IMR-90 (cell line): ENCODE results near the gene HMGN4. TPM values are rescaled to one million over a fixed set of nuclear protein-coding genes. Genes with fewer than 3 reads are reported as not detected.

Experiments
- ATAC-seq: fragments of 200-7000 bp; cut with Tn5 transposase; 2 replicates; pipeline ENCODE4 v1.9.1; 2020; ENCODE audit warnings: low read depth, mild to moderate bottlenecking, moderate library complexity
- BruUV-seq: library from RNA; stranded (reverse); fragments of 400-500 nt; replicated peaks from 2 replicates; lab custom pipeline; 2021; lab: Mats Ljungman, UMichigan
- CTCF ChIA-PET: fragments of 300-600 bp; formaldehyde crosslinking; extraction: SDS; loops from one replicate; lab custom pipeline; 2021; ENCODE audit warnings: antibody characterized with exemption; lab: Yijun Ruan, JAX
- POLR2A ChIA-PET: fragments of 300-600 bp; sonication (Branson Sonifier 250); formaldehyde crosslinking; loops from one replicate; lab custom pipeline; 2022; ENCODE audit warnings: antibody characterized with exemption; ENCODE audit not compliant: unreplicated experiment; lab: Charles Lee
- DNase-seq: peaks from one replicate; pipeline ENCODE4 v3.0.0; 2013
- H2AFZ ChIP-seq: replicated peaks from 2 replicates; pipeline ENCODE3; 2013; ENCODE audit warnings: low read length, mild to moderate bottlenecking; ENCODE audit not compliant: poor library complexity
- H2AK5ac ChIP-seq: 2 replicates; pipeline ENCODE4 v1.6.1; 2013; ENCODE audit warnings: low read depth, low read length, inconsistent platforms
- H2AK9ac ChIP-seq: replicated peaks from 2 replicates; pipeline ENCODE3; 2013; ENCODE audit warnings: mild to moderate bottlenecking, low read depth, low read length, moderate library complexity; ENCODE audit not compliant: poor library complexity
- H2BK120ac ChIP-seq: 2 replicates; pipeline ENCODE4 v1.6.1; 2013; ENCODE audit warnings: low read depth, low read length, inconsistent platforms
- H2BK15ac ChIP-seq: 3 replicates; pipeline ENCODE4 v1.6.1; 2013; ENCODE audit warnings: low read depth, low read length, inconsistent platforms
- H2BK20ac ChIP-seq: 2 replicates; pipeline ENCODE4 v1.6.1; 2013; ENCODE audit warnings: low read depth, mild to moderate bottlenecking, inconsistent platforms, low read length, moderate library complexity
- H2BK5ac ChIP-seq: 2 replicates; pipeline ENCODE4 v1.6.1; 2013; ENCODE audit warnings: mild to moderate bottlenecking, low read depth, low read length, inconsistent platforms; ENCODE audit not compliant: poor library complexity, severe bottlenecking
- H3K14ac ChIP-seq: replicated peaks from 2 replicates; pipeline ENCODE4 v1.6.1; 2013; ENCODE audit warnings: low read depth, low read length, inconsistent platforms
- H3K18ac ChIP-seq: 2 replicates; pipeline ENCODE4 v1.6.1; 2013; ENCODE audit warnings: low read depth, low read length, control low read depth
- H3K23ac ChIP-seq: 2 replicates; pipeline ENCODE4 v1.6.1; 2013; ENCODE audit warnings: low read depth, low read length, inconsistent platforms
- H3K27ac ChIP-seq: 2 replicates; pipeline ENCODE4 v1.5.1; 2013; ENCODE audit warnings: mild to moderate bottlenecking, control low read depth, low read length; ENCODE audit not compliant: insufficient read depth
- H3K27me3 ChIP-seq: 2 replicates; pipeline ENCODE4 v1.6.1; 2013; ENCODE audit warnings: low read length; ENCODE audit not compliant: control insufficient read depth, insufficient read depth
- H3K36me3 ChIP-seq: 2 replicates; pipeline ENCODE4 v1.6.1; 2013; ENCODE audit warnings: low read length, mixed read lengths; ENCODE audit not compliant: control insufficient read depth, insufficient read depth
- H3K4ac ChIP-seq: 2 replicates; pipeline ENCODE4 v1.6.1; 2013; ENCODE audit warnings: low read depth, low read length, inconsistent platforms
- H3K4me1 ChIP-seq: 2 replicates; pipeline ENCODE4 v1.6.1; 2013; ENCODE audit warnings: low read length, mixed read lengths; ENCODE audit not compliant: control insufficient read depth, insufficient read depth
- H3K4me2 ChIP-seq: 2 replicates; pipeline ENCODE4 v1.6.1; 2013; ENCODE audit warnings: low read depth, mild to moderate bottlenecking, control low read depth, low read length, moderate library complexity
- H3K4me3 ChIP-seq: 2 replicates; pipeline ENCODE4 v1.5.1; 2013; ENCODE audit warnings: low read depth, mild to moderate bottlenecking, control low read depth, low read length, moderate library complexity; ENCODE audit not compliant: insufficient read depth
- H3K56ac ChIP-seq: 2 replicates; pipeline ENCODE4 v1.6.1; 2013; ENCODE audit warnings: low read length, inconsistent platforms; ENCODE audit not compliant: insufficient read depth; ENCODE audit errors: extremely low read depth
- H3K79me1 ChIP-seq, 2 experiments: 2 replicates each; pipeline ENCODE4 v1.6.1; 2013; ENCODE audit warnings: low read length in 2 of 2, inconsistent platforms in 1 of 2, low read depth in 1 of 2
- H3K9ac ChIP-seq: 2 replicates; pipeline ENCODE4 v1.6.1; 2013; ENCODE audit warnings: low read depth, low read length, control low read depth
- H3K9me1 ChIP-seq: 2 replicates; pipeline ENCODE4 v1.6.1; 2013; ENCODE audit warnings: low read length, inconsistent platforms; ENCODE audit not compliant: insufficient read depth
- H3K9me3 ChIP-seq: 2 replicates; pipeline ENCODE4 v1.6.1; 2013; ENCODE audit warnings: low read length; ENCODE audit not compliant: control insufficient read depth, insufficient read depth
- H4K20me1 ChIP-seq: 2 replicates; pipeline ENCODE4 v1.6.1; 2013; ENCODE audit warnings: low read length, inconsistent platforms; ENCODE audit not compliant: insufficient read depth
- H4K5ac ChIP-seq: 2 replicates; pipeline ENCODE4 v1.6.1; 2013; ENCODE audit warnings: mild to moderate bottlenecking, low read depth, low read length, control low read depth
- H4K8ac ChIP-seq, 2 experiments: 2 replicates each; pipeline ENCODE4 v1.6.1; 2013; ENCODE audit warnings: low read depth in 2 of 2, low read length in 2 of 2, control low read depth in 1 of 2, inconsistent platforms in 1 of 2
- H4K91ac ChIP-seq: 2 replicates; pipeline ENCODE4 v1.6.1; 2013; ENCODE audit warnings: low read depth, low read length, inconsistent platforms; ENCODE audit not compliant: insufficient read depth
- MAFK ChIP-seq: IDR thresholded peaks from 2 replicates; pipeline ENCODE4 v1.6.1; 2012; ENCODE audit warnings: low read depth, low read length, improper control_type of control experiment
- NFE2L2 ChIP-seq: fragments of 150-350 bp; IDR thresholded peaks from 2 replicates; pipeline ENCODE4 v1.6.1; 2016; ENCODE audit warnings: low read depth, mild to moderate bottlenecking, low read length
- SMC3 ChIP-seq: fragments of 150-350 bp; IDR thresholded peaks from 2 replicates; pipeline ENCODE4 v1.6.1; 2016; ENCODE audit warnings: low read depth, mild to moderate bottlenecking, antibody characterized with exemption, low read length, moderate library complexity
- WGBS, 2 experiments: methylation state at CpG; one replicate each; pipeline versions ENCODE4 v1.1.5 to v1.1.7; 2013; ENCODE audit warnings: missing lambda C conversion rate in 2 of 2; ENCODE audit not compliant: insufficient read length in 1 of 2; ENCODE audit errors: extremely low coverage in 2 of 2; 5-methylcytosine and 5-hydroxymethylcytosine counted together
- dilution Hi-C: fragments of 300-500 bp; cut with HindIII; formaldehyde crosslinking; loops from one replicate; pipeline ENCODE4 v1.14.3; 2018; ENCODE audit warnings: low sequenced_read_pairs; ENCODE audit not compliant: unreplicated experiment
- in situ Hi-C: fragments of 300-500 bp; cut with MboI; formaldehyde crosslinking; loops from 3 replicates; pipeline ENCODE4 v1.14.3; 2019; ENCODE audit warnings: low sequenced_read_pairs, inconsistent platforms, mixed read lengths
- intact Hi-C: fragments of 100-400 bp; cut with micrococcal nuclease; formaldehyde crosslinking; loops from 2 replicates; pipeline ENCODE4 v1.10.0; 2022
- polyA plus RNA-seq, 3 experiments: library from polyadenylated mRNA; depleted of rRNA; stranded (reverse); fragments of >200 nt; gene quantifications; 2 replicates each; pipeline ENCODE4 v1.2.3, GENCODE V29; 2012; ENCODE audit warnings: low replicate concordance in 1 of 3
- total RNA-seq: library from RNA; depleted of rRNA; stranded (reverse); fragments of >200 nt; gene quantifications from 2 replicates; pipeline ENCODE4 v1.2.3, GENCODE V29; 2012
- TF ChIP-seq, protein P1 (sequence below): fragments of 150-350 bp; IDR thresholded peaks from 2 replicates; pipeline ENCODE4 v1.6.1; 2017; ENCODE audit warnings: mild to moderate bottlenecking, antibody characterized with exemption, low read length, low read depth

Gene HMGN4
- total and polyA plus RNA-seq, 2 of the 4 experiments (the other 2 are of a cell fraction): 46.4 to 50.2 TPM

- dilution Hi-C loops: no loop called here
- H2AK9ac ChIP-seq: no peak overlapping the region
- no peak overlapping the region for H3K18ac ChIP-seq
- peaks cover 0 to 7% of the 10 kb centered on the region in 2 experiments; a peak in 2 of 4 replicates for H3K79me1 ChIP-seq
- peaks cover 5% of the 10 kb centered on the region; the same call in 1 of the 2 replicates for H3K4me1 ChIP-seq
- no peaks in the 10 kb centered on the region for H3K27me3 ChIP-seq
- ATAC-seq (no peak), DNase-seq (no peak)
- no peak overlapping the region for H4K91ac ChIP-seq
- no peak overlapping the region for H3K14ac ChIP-seq
- in situ Hi-C loops: no loop called here
- H2BK15ac ChIP-seq: no peak overlapping the region
- WGBS, 2 experiments: no CpG with 5 or more reads among the region's 7 CpGs
- intact Hi-C loops: loop anchor here (5.0 kb wide), 3 partner anchors 32 to 103 kb away; no protein-coding TSS in a partner anchor
- no peak overlapping the region for H3K27ac ChIP-seq
- no peaks in the 10 kb centered on the region for H3K9me3 ChIP-seq
- H4K8ac ChIP-seq: no peak overlapping the region
- H3K4ac ChIP-seq: no peak overlapping the region
- TF ChIP-seq MAFK (no peak), SMC3 (no peak), NFE2L2 (no peak)
- TF ChIP-seq, protein P1, sequence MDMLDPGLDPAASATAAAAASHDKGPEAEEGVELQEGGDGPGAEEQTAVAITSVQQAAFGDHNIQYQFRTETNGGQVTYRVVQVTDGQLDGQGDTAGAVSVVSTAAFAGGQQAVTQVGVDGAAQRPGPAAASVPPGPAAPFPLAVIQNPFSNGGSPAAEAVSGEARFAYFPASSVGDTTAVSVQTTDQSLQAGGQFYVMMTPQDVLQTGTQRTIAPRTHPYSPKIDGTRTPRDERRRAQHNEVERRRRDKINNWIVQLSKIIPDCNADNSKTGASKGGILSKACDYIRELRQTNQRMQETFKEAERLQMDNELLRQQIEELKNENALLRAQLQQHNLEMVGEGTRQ: no peak
- no peak overlapping the region for H2AFZ ChIP-seq
- no peak overlapping the region for H4K5ac ChIP-seq
- POLR2A ChIA-PET: no interaction called here
- no peak overlapping the region for H3K56ac ChIP-seq
- no peak overlapping the region for H3K4me3 ChIP-seq
- no peaks in the 10 kb centered on the region for H3K36me3 ChIP-seq
- H2BK120ac ChIP-seq: no peak overlapping the region
- no peak overlapping the region for H2BK5ac ChIP-seq
- BruUV-seq: no TSS peak
- no peak overlapping the region for H3K4me2 ChIP-seq
- no peak overlapping the region for H3K23ac ChIP-seq
- H3K9ac ChIP-seq: no peak overlapping the region
- no peak overlapping the region for H2AK5ac ChIP-seq
- no peaks in the 10 kb centered on the region; the same call in 1 of the 2 replicates for H3K9me1 ChIP-seq
- no peak overlapping the region for H2BK20ac ChIP-seq
- CTCF ChIA-PET: no interaction called here
- H4K20me1 ChIP-seq: no peaks in the 10 kb centered on the region
These were observed 13.3 kb upstream of the HMGN4 start for GRCh38 chr6:26524722-26525370.
